ENCODE measurements around the gene ARHGAP4.

- TF ChIP-seq CTCF (IDR thresholded peaks at IDR 0.05; ENCODE audit: insufficient read depth, low read length): no peak
- TF ChIP-seq POLR2AphosphoS5 (IDR thresholded peaks at IDR 0.05; ENCODE audit: low read depth): no peak
- no peak for TF ChIP-seq GABPA (IDR thresholded peaks at IDR 0.05; ENCODE audit: low read depth)
Observed at GRCh38 chrX:153869473-153870287, 56.4 kb downstream of the ARHGAP4 start.
